ENCODE results near the gene PLEKHA3. TPM values are rescaled to one million over a fixed set of nuclear protein-coding genes. Genes with fewer than 3 reads are reported as not detected.

Gene PLEKHA3
- total and polyA plus RNA-seq, 2 of the 4 experiments (the other 2 are of a cell fraction), result 3.9 to 5.5 TPM

- TF ChIP-seq BHLHE40 (IDR thresholded peaks at IDR 0.05; ENCODE audit: low read depth, low read length), result no peak
- no peak for TF ChIP-seq USF2 (IDR thresholded peaks at IDR 0.05; ENCODE audit: low read depth, low read length)
- TF ChIP-seq MXI1 (IDR thresholded peaks at IDR 0.05; ENCODE audit: borderline replicate concordance, low read depth, low read length), result no peak
- TF ChIP-seq ELK1 (IDR thresholded peaks at IDR 0.05; ENCODE audit: borderline replicate concordance, low read depth, low read length), result no peak
- TF ChIP-seq CTCF (conservative IDR thresholded peaks at IDR 0.05; ENCODE audit: low read depth, low read length), result no peak
- TF ChIP-seq MAZ (IDR thresholded peaks at IDR 0.05; ENCODE audit: borderline replicate concordance, low read depth, low read length), result no peak
- H3K4me3 ChIP-seq (ENCODE audit: insufficient read depth, low read depth, low read length), result no peak overlapping the region
- POLR2A ChIA-PET (ENCODE audit: unreplicated experiment), result no interaction called here
- no peak overlapping the region for H2BK20ac ChIP-seq (ENCODE audit: low read depth, low read length)
- no peak overlapping the region for H4K91ac ChIP-seq (ENCODE audit: insufficient read depth, low read depth, low read length)
- no peak overlapping the region for H2AFZ ChIP-seq (replicated peaks; ENCODE audit: low read length, poor library complexity)
- dilution Hi-C loops (cut with HindIII; ENCODE audit: low sequenced_read_pairs, unreplicated experiment), result no loop called here
- no peak overlapping the region for H4K5ac ChIP-seq (ENCODE audit: low read depth, low read length)
- no peak for DNase-seq
- ATAC-seq (ENCODE audit: low read depth), result no peak
- H2BK120ac ChIP-seq (ENCODE audit: low read depth, low read length), result no peak overlapping the region
- H3K4me2 ChIP-seq (ENCODE audit: low read depth, low read length), result no peak overlapping the region
- H2BK5ac ChIP-seq (ENCODE audit: low read depth, low read length, poor library complexity, severe bottlenecking), result no peak overlapping the region
- no peak overlapping the region for H3K27ac ChIP-seq (ENCODE audit: insufficient read depth, low read length)
- H3K9me1 ChIP-seq (ENCODE audit: insufficient read depth, low read length), result no peaks in the 10 kb centered on the region; the same call in 1 of the 2 replicates
- H2AK5ac ChIP-seq (ENCODE audit: low read depth, low read length), result no peak overlapping the region
- no peak overlapping the region for H3K18ac ChIP-seq (ENCODE audit: low read depth, low read length)
- CTCF ChIA-PET, result no interaction called here
- H3K79me1 ChIP-seq (ENCODE audit: low read depth in 1 of 2, low read length in 2 of 2), result peaks cover 3 to 8% of the 10 kb centered on the region in 2 experiments; a peak in 3 of 4 replicates
- H3K36me3 ChIP-seq (ENCODE audit: control insufficient read depth, insufficient read depth, low read length), result peaks cover 9% of the 10 kb centered on the region
- no CpG with 5 or more reads among the region's 7 CpGs for WGBS, 2 experiments (ENCODE audit: extremely low coverage in 2 of 2, insufficient read length in 1 of 2)
- H4K20me1 ChIP-seq (ENCODE audit: insufficient read depth, low read length), result no peaks in the 10 kb centered on the region
- peaks cover 5% of the 10 kb centered on the region; the same call in 1 of the 2 replicates for H3K4me1 ChIP-seq (ENCODE audit: control insufficient read depth, insufficient read depth, low read length)
- no peak overlapping the region for H3K4ac ChIP-seq (ENCODE audit: low read depth, low read length)
- H2AK9ac ChIP-seq (replicated peaks; ENCODE audit: low read depth, low read length, poor library complexity), result no peak overlapping the region
- intact Hi-C loops (cut with micrococcal nuclease), result no loop called here
- no peaks in the 10 kb centered on the region for H3K9me3 ChIP-seq (ENCODE audit: control insufficient read depth, insufficient read depth, low read length)
- no peak overlapping the region for H3K23ac ChIP-seq (ENCODE audit: low read depth, low read length)
- H3K27me3 ChIP-seq (ENCODE audit: control insufficient read depth, insufficient read depth, low read length), result no peaks in the 10 kb centered on the region
- no peak overlapping the region for H3K9ac ChIP-seq (ENCODE audit: low read depth, low read length)
- no peak overlapping the region for H4K8ac ChIP-seq (ENCODE audit: low read depth in 2 of 2, low read length in 2 of 2)
- H3K56ac ChIP-seq (ENCODE audit: extremely low read depth, insufficient read depth, low read length), result no peak overlapping the region
- BruUV-seq (replicated peaks), result no TSS peak
- H3K14ac ChIP-seq (replicated peaks; ENCODE audit: low read depth, low read length), result no peak overlapping the region
- H2BK15ac ChIP-seq (ENCODE audit: low read depth, low read length), result no peak overlapping the region
- in situ Hi-C loops (cut with MboI; ENCODE audit: low sequenced_read_pairs), result no loop called here
These were observed 10.9 kb upstream of the PLEKHA3 start for GRCh38 chr2:178469219-178469849.
